Keratinocyte (primary cell): Measurements from ENCODE around the gene TMEM25.

Source experiments
- EZH2 ChIP-seq: IDR thresholded peaks from one replicate; pipeline ENCODE4 v1.6.1; 2012; ENCODE audit warnings: inconsistent platforms, mild to moderate bottlenecking, low read length, moderate library complexity
- TF ChIP-seq, protein P1 (sequence below), 3 experiments: IDR thresholded peaks in 1 of 3; conservative IDR thresholded peaks in 1 of 3; optimal IDR thresholded peaks in 1 of 3; 2 replicates in 2 of 3; 3 replicates in 1 of 3; pipeline versions ENCODE3 to v1.5.1; 2011; ENCODE audit warnings: low read length in 3 of 3, mild to moderate bottlenecking in 3 of 3, moderate library complexity in 2 of 3, control low read depth in 1 of 3, inconsistent platforms in 1 of 3; ENCODE audit not compliant: insufficient read depth in 2 of 3; ENCODE audit errors: extremely low read depth in 1 of 3

DNA sequence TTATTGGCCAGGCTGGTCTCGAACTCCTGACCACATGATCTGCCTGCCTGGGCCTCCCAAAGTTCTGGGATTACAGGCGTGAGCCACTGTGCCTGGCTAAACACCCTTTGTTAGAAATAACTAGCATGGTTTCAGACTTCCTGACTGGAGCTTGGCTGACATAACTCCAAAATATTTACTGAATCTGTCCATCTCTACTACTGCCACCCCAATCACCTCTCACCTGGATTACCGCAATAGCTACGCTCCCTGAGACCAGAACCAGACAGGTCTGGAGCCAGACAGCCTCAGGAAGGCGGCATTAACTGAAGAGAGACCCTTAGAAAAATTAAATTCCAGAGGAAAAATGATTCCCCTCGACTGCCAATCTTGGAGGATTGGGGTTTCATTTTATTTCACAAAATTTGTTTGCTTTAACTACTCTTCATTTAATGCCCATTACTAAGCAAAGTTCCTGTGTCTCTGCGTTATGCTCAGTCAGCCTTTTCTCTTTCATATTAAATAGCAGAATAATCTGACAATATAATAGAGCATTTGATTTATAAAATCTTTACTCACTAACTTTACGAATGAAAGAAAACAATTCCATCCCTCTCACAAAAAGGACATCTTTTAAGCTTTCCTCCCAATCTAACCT is 13.1 kb downstream of the TMEM25 start:
- TF ChIP-seq, protein P1, sequence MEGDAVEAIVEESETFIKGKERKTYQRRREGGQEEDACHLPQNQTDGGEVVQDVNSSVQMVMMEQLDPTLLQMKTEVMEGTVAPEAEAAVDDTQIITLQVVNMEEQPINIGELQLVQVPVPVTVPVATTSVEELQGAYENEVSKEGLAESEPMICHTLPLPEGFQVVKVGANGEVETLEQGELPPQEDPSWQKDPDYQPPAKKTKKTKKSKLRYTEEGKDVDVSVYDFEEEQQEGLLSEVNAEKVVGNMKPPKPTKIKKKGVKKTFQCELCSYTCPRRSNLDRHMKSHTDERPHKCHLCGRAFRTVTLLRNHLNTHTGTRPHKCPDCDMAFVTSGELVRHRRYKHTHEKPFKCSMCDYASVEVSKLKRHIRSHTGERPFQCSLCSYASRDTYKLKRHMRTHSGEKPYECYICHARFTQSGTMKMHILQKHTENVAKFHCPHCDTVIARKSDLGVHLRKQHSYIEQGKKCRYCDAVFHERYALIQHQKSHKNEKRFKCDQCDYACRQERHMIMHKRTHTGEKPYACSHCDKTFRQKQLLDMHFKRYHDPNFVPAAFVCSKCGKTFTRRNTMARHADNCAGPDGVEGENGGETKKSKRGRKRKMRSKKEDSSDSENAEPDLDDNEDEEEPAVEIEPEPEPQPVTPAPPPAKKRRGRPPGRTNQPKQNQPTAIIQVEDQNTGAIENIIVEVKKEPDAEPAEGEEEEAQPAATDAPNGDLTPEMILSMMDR (optimal IDR thresholded peaks at IDR 0.05 in 1 of 3, IDR thresholded peaks at IDR 0.05 in 1 of 3, conservative IDR thresholded peaks at IDR 0.05 in 1 of 3; ENCODE audit: extremely low read depth in 1 of 3, insufficient read depth in 2 of 3, low read length in 3 of 3), result no peak
- no peak for TF ChIP-seq EZH2
